CD4-positive, alpha-beta T cell treated with Interleukin-1 beta for 1 hour (primary cell): Measurements from ENCODE around the gene ARHGAP20.

Experiments
- DNase-seq, 2 donors: peaks; one replicate each; pipeline ENCODE4 v3.0.0-alpha.2; 2020 to 2022

ARHGAP20 gene

GRCh38 chr11:110711776-110712658 lies at the start of gene ARHGAP20:
Gene ARHGAP20 (minus strand): TSS chr11:110712437. CDS start chr11:110712231, 206 bp downstream.
- peak; percentile 29 to 50 for DNase-seq

GRCh38 chr11:110761991-110762390 lies 49.8 kb upstream of the ARHGAP20 start:
- DNase-seq = no peak

GRCh38 chr11:110761131-110761530 lies 48.9 kb upstream of the ARHGAP20 start:
- no peak for DNase-seq

- no peak for DNase-seq
These were observed 47.7 kb upstream of the ARHGAP20 start for GRCh38 chr11:110759972-110760381.

GRCh38 chr11:110757962-110758755 lies 45.9 kb upstream of the ARHGAP20 start:
- DNase-seq = no peak

GRCh38 chr11:110757066-110757465 lies 44.8 kb upstream of the ARHGAP20 start:
- DNase-seq = no peak

GRCh38 chr11:110755941-110756340 lies 43.7 kb upstream of the ARHGAP20 start:
- no peak for DNase-seq

- no peak for DNase-seq
These were observed 40.7 kb upstream of the ARHGAP20 start for GRCh38 chr11:110752890-110753289.

GRCh38 chr11:110750100-110750499 lies 37.9 kb upstream of the ARHGAP20 start:
- no peak for DNase-seq

GRCh38 chr11:110747531-110747930 lies 35.3 kb upstream of the ARHGAP20 start:
- DNase-seq = no peak

GRCh38 chr11:110738641-110739040 lies 26.4 kb upstream of the ARHGAP20 start:
- DNase-seq = no peak

- DNase-seq = no peak
These were observed 25.4 kb upstream of the ARHGAP20 start for GRCh38 chr11:110737593-110737992.

- DNase-seq = no peak
These were observed 23.9 kb upstream of the ARHGAP20 start for GRCh38 chr11:110736171-110736553.

GRCh38 chr11:110735455-110736170 lies 23.4 kb upstream of the ARHGAP20 start:
- no peak for DNase-seq

GRCh38 chr11:110734790-110735189 lies 22.6 kb upstream of the ARHGAP20 start:
- no peak for DNase-seq

GRCh38 chr11:110730773-110731172 lies 18.5 kb upstream of the ARHGAP20 start:
- DNase-seq = no peak

GRCh38 chr11:110728883-110729282 lies 16.6 kb upstream of the ARHGAP20 start:
- DNase-seq = no peak

- DNase-seq = no peak
These were observed 16.2 kb upstream of the ARHGAP20 start for GRCh38 chr11:110728476-110728875.

GRCh38 chr11:110724358-110724757 lies 12.1 kb upstream of the ARHGAP20 start:
- no peak for DNase-seq

- no peak for DNase-seq
These were observed 8.4 kb upstream of the ARHGAP20 start for GRCh38 chr11:110720431-110721275.

GRCh38 chr11:110716361-110716760 lies 4.1 kb upstream of the ARHGAP20 start:
- no peak for DNase-seq

GRCh38 chr11:110715541-110715940 lies 3.3 kb upstream of the ARHGAP20 start:
- DNase-seq = no peak
